ENCODE measurements around the gene PRRT4. TPM values are rescaled to one million over a fixed set of nuclear protein-coding genes. Genes with fewer than 3 reads are reported as not detected.
A peak's percentile ranks its signal among the peaks of the same experiment; 100 is the strongest.

PRRT4 gene
- total RNA-seq, 1 donor from 2014 or later: 1.6 TPM

- Histone ChIP-seq H3K4me3 (no peak overlapping the region), H3K36me3 (peaks cover 93% of the 10 kb centered on the region), H3K27ac (replicated peaks) (peak overlapping the region; percentile 79), H3K9me3 (replicated peaks) (no peaks in the 10 kb centered on the region), H3K4me1 (peaks cover 32% of the 10 kb centered on the region), H3K27me3 (ENCODE audit: low read depth) (no peaks in the 10 kb centered on the region)
- no peak for DNase-seq
- intact Hi-C loops (cut with micrococcal nuclease): no loop called here
- no peak for TF ChIP-seq CTCF (IDR thresholded peaks at IDR 0.05; ENCODE audit: borderline replicate concordance)
Observed at GRCh38 chr7:128323459-128324367, 37.8 kb downstream of the PRRT4 start.

GRCh38 chr7:128323040-128323439, 38.5 kb downstream of the PRRT4 start:
- intact Hi-C loops (cut with micrococcal nuclease): no loop called here
- Histone ChIP-seq H3K4me1 (peaks cover 32% of the 10 kb centered on the region), H3K36me3 (peaks cover 91% of the 10 kb centered on the region), H3K27me3 (ENCODE audit: low read depth) (no peaks in the 10 kb centered on the region), H3K27ac (replicated peaks) (peak overlapping the region; percentile 79), H3K9me3 (replicated peaks) (no peaks in the 10 kb centered on the region), H3K4me3 (no peak overlapping the region)
- no peak for TF ChIP-seq CTCF (IDR thresholded peaks at IDR 0.05; ENCODE audit: borderline replicate concordance)
- DNase-seq: no peak

- H3K27me3 ChIP-seq (ENCODE audit: low read depth): no peaks in the 10 kb centered on the region
- H3K4me3 ChIP-seq: no peak overlapping the region
- peak; percentile 50 for TF ChIP-seq CTCF (IDR thresholded peaks at IDR 0.05; ENCODE audit: borderline replicate concordance)
- intact Hi-C loops (cut with micrococcal nuclease): no loop called here
- H3K9me3 ChIP-seq (replicated peaks): no peaks in the 10 kb centered on the region
- DNase-seq: no peak
- H3K36me3 ChIP-seq: peaks cover 91% of the 10 kb centered on the region
- peak overlapping the region; percentile 79 for H3K27ac ChIP-seq (replicated peaks)
- H3K4me1 ChIP-seq: peaks cover 32% of the 10 kb centered on the region
Observed at GRCh38 chr7:128322040-128322643, 39.3 kb downstream of the PRRT4 start.

- DNase-seq: no peak
- intact Hi-C loops (cut with micrococcal nuclease): no loop called here
- TF ChIP-seq CTCF (IDR thresholded peaks at IDR 0.05; ENCODE audit: borderline replicate concordance): no peak
- no peak overlapping the region for H3K27ac ChIP-seq (replicated peaks)
- peaks cover 32% of the 10 kb centered on the region for H3K4me1 ChIP-seq
- peaks cover 91% of the 10 kb centered on the region for H3K36me3 ChIP-seq
- no peaks in the 10 kb centered on the region for H3K27me3 ChIP-seq (ENCODE audit: low read depth)
- no peaks in the 10 kb centered on the region for H3K9me3 ChIP-seq (replicated peaks)
- H3K4me3 ChIP-seq: no peak overlapping the region
Observed at GRCh38 chr7:128321044-128321422, 40.5 kb downstream of the PRRT4 start.

- no peak for DNase-seq
- Histone ChIP-seq H3K36me3 (peaks cover 92% of the 10 kb centered on the region), H3K4me1 (peaks cover 20% of the 10 kb centered on the region), H3K4me3 (no peak overlapping the region), H3K27ac (replicated peaks) (no peak overlapping the region), H3K27me3 (ENCODE audit: low read depth) (no peaks in the 10 kb centered on the region), H3K9me3 (replicated peaks) (no peaks in the 10 kb centered on the region)
- no peak for TF ChIP-seq CTCF (IDR thresholded peaks at IDR 0.05; ENCODE audit: borderline replicate concordance)
- intact Hi-C loops (cut with micrococcal nuclease): no loop called here
Observed at GRCh38 chr7:128318691-128319090, 42.8 kb downstream of the PRRT4 start.

All from left ventricle myocardium inferior (tissue), 1 donor.